H1 (cell line): Measurements from ENCODE around the gene SEC24C. TPM values are rescaled to one million over a fixed set of nuclear protein-coding genes. Genes with fewer than 3 reads are reported as not detected.
"Not testable (repeated sequence)": the region's sequence is repeated elsewhere in the genome, so short reads cannot be mapped to it uniquely, and the experiment has no call there.

ENCODE experiments used
- CTCF ChIA-PET: fragments of 300-600 bp; sonication (Branson Sonifier 250); formaldehyde crosslinking; loops from one replicate; lab custom pipeline; 2021; ENCODE audit not compliant: partially characterized antibody; lab: Charles Lee
- POLR2A ChIA-PET: fragments of 300-600 bp; sonication (Branson Sonifier 250); formaldehyde crosslinking; loops from one replicate; lab custom pipeline; 2021; ENCODE audit warnings: inconsistent platforms; ENCODE audit not compliant: partially characterized antibody; lab: Charles Lee
- DNase-seq, 2 experiments: peaks; one replicate each; pipeline versions ENCODE4 v3.0.0 to v3.0.0-alpha.2; 2010 to 2022; ENCODE audit warnings: low spot score in 2 of 2, low read depth in 1 of 2, mixed read lengths in 1 of 2
- FAIRE-seq: peaks from 2 replicates; lab custom pipeline; 2011; peaks lifted over from hg19 to GRCh38; lab: Jason Lieb, UNC
- H2AFZ ChIP-seq: 2 replicates; pipeline ENCODE4 v1.8.1; 2012; ENCODE audit warnings: low read length, inconsistent platforms
- H2AK5ac ChIP-seq: 2 replicates; pipeline ENCODE4 v1.6.1; 2013; ENCODE audit warnings: low read depth, low read length
- H2BK120ac ChIP-seq: replicated peaks from 2 replicates; pipeline ENCODE3; 2013; ENCODE audit warnings: low read depth, low read length, inconsistent platforms
- H2BK12ac ChIP-seq: 2 replicates; pipeline ENCODE4 v1.6.1; 2013; ENCODE audit warnings: low read depth, low read length
- H2BK15ac ChIP-seq: 2 replicates; pipeline ENCODE4 v1.6.1; 2013; ENCODE audit warnings: low read length
- H2BK20ac ChIP-seq: 2 replicates; pipeline ENCODE4 v1.6.1; 2013; ENCODE audit warnings: low read length
- H2BK5ac ChIP-seq: 2 replicates; pipeline ENCODE4 v1.6.1; 2013; ENCODE audit warnings: low read depth, low read length
- H3K14ac ChIP-seq: 2 replicates; pipeline ENCODE4 v1.6.1; 2013; ENCODE audit warnings: inconsistent platforms; ENCODE audit not compliant: insufficient read length
- H3K18ac ChIP-seq: 2 replicates; pipeline ENCODE4 v1.6.1; 2013; ENCODE audit warnings: low read length; ENCODE audit errors: extremely low read depth
- H3K23ac ChIP-seq: 2 replicates; pipeline ENCODE4 v1.6.1; 2013; ENCODE audit warnings: inconsistent platforms; ENCODE audit not compliant: insufficient read length
- H3K23me2 ChIP-seq: 2 replicates; pipeline ENCODE4 v1.6.1; 2013; ENCODE audit warnings: low read depth, low read length
- H3K27ac ChIP-seq: 2 replicates; pipeline ENCODE4 v1.6.1; 2011; ENCODE audit warnings: low read depth, low read length, inconsistent platforms
- H3K27me3 ChIP-seq, 4 experiments: replicated peaks in 1 of 4; 1 replicate in 1 of 4; 2 replicates in 3 of 4; pipeline versions ENCODE4 v1.6.1 to v1.8.1; 2011 to 2013; ENCODE audit warnings: low read length in 3 of 4, mild to moderate bottlenecking in 3 of 4, inconsistent platforms in 2 of 4, mixed read lengths in 2 of 4, moderate library complexity in 1 of 4; ENCODE audit not compliant: control insufficient read depth in 3 of 4, insufficient read depth in 3 of 4; ENCODE audit errors: extremely low read depth in 1 of 4
- H3K36me3 ChIP-seq, 4 experiments: 2 replicates each; pipeline versions ENCODE4 v1.6.1 to v1.8.1; 2011 to 2013; ENCODE audit warnings: mild to moderate bottlenecking in 4 of 4, low read length in 3 of 4, moderate library complexity in 2 of 4, control low read depth in 1 of 4, inconsistent platforms in 1 of 4; ENCODE audit not compliant: insufficient read depth in 4 of 4, control insufficient read depth in 2 of 4
- H3K4ac ChIP-seq: replicated peaks from 2 replicates; pipeline ENCODE3; 2013; ENCODE audit warnings: low read length, low read depth, mixed read lengths, inconsistent platforms; ENCODE audit not compliant: insufficient read length
- H3K4me1 ChIP-seq, 4 experiments: replicated peaks in 1 of 4; 1 replicate in 1 of 4; 2 replicates in 3 of 4; pipeline versions ENCODE4 v1.6.1 to v1.8.1; 2011 to 2013; ENCODE audit warnings: low read length in 3 of 4, inconsistent platforms in 2 of 4, mixed read lengths in 1 of 4; ENCODE audit not compliant: insufficient read depth in 4 of 4, control insufficient read depth in 3 of 4
- H3K4me2 ChIP-seq, 2 experiments: 2 replicates each; pipeline versions ENCODE4 v1.6.1 to v1.8.1; 2011 to 2013; ENCODE audit warnings: low read depth in 2 of 2, low read length in 2 of 2, control low read depth in 1 of 2, inconsistent platforms in 1 of 2, mild to moderate bottlenecking in 1 of 2; ENCODE audit not compliant: insufficient read depth in 1 of 2
- H3K4me3 ChIP-seq, 4 experiments: fragments of 200-600, 300-600 bp in 1 of 4; sonication (generic), shearing (Covaris generic), sonication (Bioruptor Twin) in 1 of 4; 2 replicates each; pipeline versions ENCODE4 v1.5.1 to v1.8.1; 2011 to 2016; ENCODE audit warnings: low read length in 4 of 4, low read depth in 3 of 4, control low read depth in 2 of 4, inconsistent platforms in 2 of 4, mild to moderate bottlenecking in 2 of 4, mixed read lengths in 1 of 4, moderate library complexity in 1 of 4; ENCODE audit not compliant: insufficient read depth in 2 of 4; ENCODE audit errors: extremely low read depth in 1 of 4
- H3K56ac ChIP-seq: replicated peaks from 2 replicates; pipeline ENCODE3; 2013; ENCODE audit warnings: low read depth, mild to moderate bottlenecking, mixed read lengths, low read length, inconsistent platforms; ENCODE audit not compliant: insufficient read length
- H3K79me1 ChIP-seq: 2 replicates; pipeline ENCODE4 v1.6.1; 2013; ENCODE audit warnings: low read depth, low read length, control low read depth
- H3K79me2 ChIP-seq, 2 experiments: 2 replicates each; pipeline versions ENCODE4 v1.6.1 to v1.8.1; 2012 to 2013; ENCODE audit warnings: low read length in 2 of 2, mild to moderate bottlenecking in 2 of 2, inconsistent platforms in 1 of 2; ENCODE audit not compliant: insufficient read depth in 2 of 2, control insufficient read depth in 1 of 2
- H3K9ac ChIP-seq, 4 experiments: replicated peaks in 1 of 4; 1 replicate in 1 of 4; 2 replicates in 3 of 4; pipeline versions ENCODE4 v1.6.1 to v1.8.1; 2011 to 2013; ENCODE audit warnings: low read depth in 3 of 4, low read length in 3 of 4, control low read depth in 2 of 4, mild to moderate bottlenecking in 2 of 4, moderate library complexity in 2 of 4, inconsistent platforms in 1 of 4; ENCODE audit errors: extremely low read depth in 1 of 4
- H3K9me3 ChIP-seq, 2 experiments: 2 replicates each; pipeline versions ENCODE4 v1.6.1 to v1.8.1; 2012 to 2013; ENCODE audit warnings: mild to moderate bottlenecking in 2 of 2, moderate library complexity in 2 of 2, control low read depth in 1 of 2, inconsistent platforms in 1 of 2, low read depth in 1 of 2, low read length in 1 of 2, mixed read lengths in 1 of 2; ENCODE audit not compliant: insufficient read depth in 2 of 2
- H4K20me1 ChIP-seq, 2 experiments: replicated peaks in 1 of 2; 2 replicates each; pipeline versions ENCODE3 to v1.8.1; 2011 to 2013; ENCODE audit warnings: inconsistent platforms in 2 of 2, low read length in 2 of 2, mild to moderate bottlenecking in 1 of 2; ENCODE audit not compliant: insufficient read depth in 2 of 2, control insufficient read depth in 1 of 2
- H4K5ac ChIP-seq: 2 replicates; pipeline ENCODE4 v1.6.1; 2013; ENCODE audit warnings: low read length, low read depth, mixed read lengths, inconsistent platforms; ENCODE audit not compliant: insufficient read length
- H4K8ac ChIP-seq: 2 replicates; pipeline ENCODE4 v1.8.0; 2013; ENCODE audit warnings: mild to moderate bottlenecking, moderate library complexity, low read length, inconsistent platforms; ENCODE audit not compliant: insufficient read depth; ENCODE audit errors: extremely low read depth
- H4K91ac ChIP-seq: replicated peaks from 2 replicates; pipeline ENCODE3; 2013; ENCODE audit warnings: low read length, mixed read lengths, inconsistent platforms; ENCODE audit not compliant: insufficient read length
- WGBS, 2 experiments: shearing (Covaris generic) in 1 of 2; methylation state at CpG; one replicate each; pipeline versions ENCODE4 v1.1.6 to v1.1.7; 2013 to 2015; ENCODE audit warnings: low lambda C conversion rate in 2 of 2, mixed read lengths in 2 of 2, inconsistent platforms in 1 of 2, low coverage in 1 of 2, missing lambda C conversion rate in 1 of 2; ENCODE audit not compliant: insufficient replicate concordance in 2 of 2, insufficient coverage in 1 of 2, insufficient read length in 1 of 2; ENCODE audit errors: extremely low coverage in 1 of 2, missing lambda C conversion rate in 1 of 2; 5-methylcytosine and 5-hydroxymethylcytosine counted together
- polyA plus RNA-seq, 7 experiments: library from polyadenylated mRNA; depleted of rRNA in 3 of 7; stranded (reverse) in 5 of 7; unstranded in 2 of 7; fragments of >200 nt in 5 of 7; fragments of 200-250 nt in 2 of 7; gene quantifications; 1 replicate in 5 of 7; 2 replicates in 1 of 7; 4 replicates in 1 of 7; pipeline versions ENCODE4 v1.2.1 to v1.2.3, GENCODE V29; 2011 to 2013; ENCODE audit warnings: missing spikeins in 2 of 7, mixed read lengths in 2 of 7
- total RNA-seq: library from RNA; stranded (reverse); fragmentation: NEBNext Ultra II Directional; extraction: Animal tissue kit (Norgen Biotek cat#: 25700); gene quantifications from 2 replicates; pipeline ENCODE4 v1.2.1, GENCODE V29; 2021

Gene SEC24C
- total and polyA plus RNA-seq, 2 of the 8 experiments (the other 6 are each of a cell fraction or from before 2014, with no cell fraction given), result 63.2 to 67.4 TPM

- H3K4me1 ChIP-seq, H3K27me3 ChIP-seq, DNase-seq, H2BK5ac ChIP-seq, H3K23me2 ChIP-seq, H2AK5ac ChIP-seq, H4K91ac ChIP-seq, H3K4me2 ChIP-seq, H4K20me1 ChIP-seq, H3K27ac ChIP-seq, H2BK120ac ChIP-seq, H4K5ac ChIP-seq, H3K14ac ChIP-seq, H3K79me2 ChIP-seq, H3K36me3 ChIP-seq, H2BK15ac ChIP-seq, H3K4me3 ChIP-seq, FAIRE-seq, H3K56ac ChIP-seq, H3K23ac ChIP-seq, H2AFZ ChIP-seq, H3K79me1 ChIP-seq, H4K8ac ChIP-seq, H2BK12ac ChIP-seq, H2BK20ac ChIP-seq, H3K4ac ChIP-seq, H3K9ac ChIP-seq, POLR2A ChIA-PET, CTCF ChIA-PET, H3K9me3 ChIP-seq, H3K18ac ChIP-seq: not testable (repeated sequence)
- WGBS, 2 experiments, result 89% methylated on average over 1 of the region's 1 CpG; no CpG with 5 or more reads in 1 of the 2 experiments
These were observed 36.0 kb upstream of the SEC24C start for GRCh38 chr10:73708122-73708521.

GRCh38 chr10:73711683-73712082 is 32.5 kb upstream of the SEC24C start:
- CTCF ChIA-PET, H3K27ac ChIP-seq, H2AK5ac ChIP-seq, H4K8ac ChIP-seq, POLR2A ChIA-PET, H2BK15ac ChIP-seq, H2AFZ ChIP-seq, H3K4me3 ChIP-seq, H3K79me1 ChIP-seq, H3K79me2 ChIP-seq, H3K14ac ChIP-seq, H3K27me3 ChIP-seq, H4K5ac ChIP-seq, H3K9me3 ChIP-seq, H2BK5ac ChIP-seq, DNase-seq, H3K56ac ChIP-seq, FAIRE-seq, H3K4me1 ChIP-seq, H4K20me1 ChIP-seq, H2BK120ac ChIP-seq, H3K23me2 ChIP-seq, H2BK20ac ChIP-seq, H3K4ac ChIP-seq, H2BK12ac ChIP-seq, H3K4me2 ChIP-seq, H3K23ac ChIP-seq, H3K18ac ChIP-seq, H4K91ac ChIP-seq, H3K9ac ChIP-seq: not testable (repeated sequence)
- 91% methylated on average over 5 of the region's 5 CpGs; no CpG with 5 or more reads in 1 of the 2 experiments for WGBS, 2 experiments
- peaks cover 0 to 11% (median 5%) of the 10 kb centered on the region in 4 experiments; a peak in 4 of 8 replicates for H3K36me3 ChIP-seq
